K562 (cell line): Measurements from ENCODE around the gene NAA38. TPM values are rescaled to one million over a fixed set of nuclear protein-coding genes. Genes with fewer than 3 reads are reported as not detected.

ENCODE experiments used
- ATF7 ChIP-seq: fragments of 450-650 bp; IDR thresholded peaks from 2 replicates; pipeline ENCODE4 v1.7.1; 2014; ENCODE audit warnings: mild to moderate bottlenecking, moderate library complexity
- BRD9 ChIP-seq: fragments of 450-650 bp; IDR thresholded peaks from 2 replicates; pipeline ENCODE4 v1.6.1; 2018; ENCODE audit warnings: low read depth; ENCODE audit not compliant: partially characterized antibody
- CBFA2T2 ChIP-seq: fragments of 450-650 bp; conservative IDR thresholded peaks from 2 replicates; pipeline ENCODE4 v1.6.1; 2017; ENCODE audit warnings: mild to moderate bottlenecking
- CREB1 ChIP-seq, 2 experiments: sonication (generic) in 1 of 2; formaldehyde crosslinking in 1 of 2; IDR thresholded peaks; 2 replicates each; pipeline versions ENCODE4 v1.6.1 to v1.8.0; 2012 to 2022; ENCODE audit warnings: inconsistent platforms in 1 of 2, mild to moderate bottlenecking in 1 of 2, missing genetic modification reagents in 1 of 2, moderate library complexity in 1 of 2
- CTBP1 ChIP-seq: fragments of 450-650 bp; IDR thresholded peaks from 2 replicates; pipeline ENCODE4 v1.6.1; 2016; ENCODE audit warnings: borderline replicate concordance
- FOSL1 ChIP-seq: fragments of 200-800 bp; sonication (Bioruptor generic); conservative IDR thresholded peaks from 2 replicates; pipeline ENCODE4 v1.6.1; 2016; ENCODE audit warnings: missing genetic modification characterization, missing compliant biosample characterization
- NCOR1 ChIP-seq: fragments of 450-650 bp; IDR thresholded peaks from 2 replicates; pipeline ENCODE4 v1.6.1; 2016; ENCODE audit warnings: mild to moderate bottlenecking, moderate library complexity
- POLR2G ChIP-seq: fragments of 200-400 bp; formaldehyde crosslinking; IDR thresholded peaks from 2 replicates; pipeline ENCODE4 v1.6.1; 2017; ENCODE audit warnings: low read depth, mild to moderate bottlenecking, antibody characterized with exemption, low read length, moderate library complexity
- SIN3A ChIP-seq, 2 experiments: fragments of 150-350 bp in 1 of 2; IDR thresholded peaks; 2 replicates each; pipeline ENCODE4 v1.6.1; 2011 to 2016; ENCODE audit warnings: borderline replicate concordance in 2 of 2, low read depth in 2 of 2, low read length in 2 of 2, mild to moderate bottlenecking in 2 of 2, moderate library complexity in 2 of 2; ENCODE audit not compliant: control insufficient read depth in 1 of 2
- SMARCA4 ChIP-seq: fragments of 450-650 bp; IDR thresholded peaks from 2 replicates; pipeline ENCODE4 v1.6.1; 2016
- XRCC5 ChIP-seq: fragments of 200-400 bp; formaldehyde crosslinking; IDR thresholded peaks from 2 replicates; pipeline ENCODE4 v1.6.1; 2017; ENCODE audit warnings: low read depth, mild to moderate bottlenecking, low read length
- ZNF324 ChIP-seq: fragments of 250-450 bp; sonication (Bioruptor Pico); IDR thresholded peaks from 2 replicates; pipeline ENCODE4 v1.4.0; 2020; ENCODE audit warnings: mild to moderate bottlenecking
- ZNF354B ChIP-seq: fragments of 250-450 bp; sonication (Bioruptor Pico); IDR thresholded peaks from 2 replicates; pipeline ENCODE4 v1.4.0; 2020
- polyA plus RNA-seq, 8 experiments: library from polyadenylated mRNA; depleted of rRNA in 4 of 8; stranded (reverse) in 5 of 8; unstranded in 3 of 8; fragments of >200 nt; fragmentation: Nextera tagmentation in 2 of 8; fragmentation: Illumina TruSeq in 1 of 8; extraction: Ambion mirVana in 2 of 8; extraction: Trizol in 1 of 8; gene quantifications; 2 replicates each; pipeline versions ENCODE4 v1.2.1 to v1.2.3, GENCODE V29; 2011 to 2014; ENCODE audit warnings: inconsistent platforms in 1 of 8, missing spikeins in 1 of 8
- total RNA-seq, 7 experiments: library from RNA; depleted of rRNA in 6 of 7; stranded (reverse); fragments of >200 nt in 6 of 7; fragmentation: Illumina TruSeq in 2 of 7; extraction: Trizol in 2 of 7; gene quantifications; 2 replicates each; pipeline versions ENCODE4 v1.2.1 to v1.2.3, GENCODE V29; 2011 to 2021; ENCODE audit warnings: low replicate concordance in 1 of 7
- TF ChIP-seq, protein P1 (sequence below): sonication (generic); formaldehyde crosslinking; IDR thresholded peaks from 2 replicates; pipeline ENCODE4 v1.8.1; 2022; ENCODE audit warnings: missing genetic modification reagents
- TF ChIP-seq, protein P2 (sequence below), 2 experiments: fragments of 450-650 bp; conservative IDR thresholded peaks; 2 replicates each; pipeline ENCODE4 v1.6.1; 2017; ENCODE audit warnings: mild to moderate bottlenecking in 2 of 2, moderate library complexity in 2 of 2
- TF ChIP-seq, protein P3 (sequence below): fragments of 250-450 bp; sonication (Bioruptor Pico); IDR thresholded peaks from 2 replicates; pipeline ENCODE4 v1.5.0; 2021; ENCODE audit warnings: mild to moderate bottlenecking, borderline replicate concordance
- TF ChIP-seq, protein P4 (sequence below), 2 experiments: IDR thresholded peaks; 2 replicates each; pipeline ENCODE4 v1.6.1; 2011; ENCODE audit warnings: borderline replicate concordance in 1 of 2, control low read depth in 1 of 2, low read depth in 1 of 2, low read length in 1 of 2, mild to moderate bottlenecking in 1 of 2, mixed read lengths in 1 of 2, moderate library complexity in 1 of 2; ENCODE audit not compliant: insufficient read depth in 1 of 2, insufficient read length in 1 of 2, poor library complexity in 1 of 2, severe bottlenecking in 1 of 2; ENCODE audit errors: extremely low read depth in 1 of 2
- TF ChIP-seq, protein P5 (sequence below), 2 experiments: fragments of 450-650 bp in 1 of 2; sonication (generic) in 1 of 2; formaldehyde crosslinking in 1 of 2; IDR thresholded peaks in 1 of 2; conservative IDR thresholded peaks in 1 of 2; 2 replicates each; pipeline versions ENCODE4 v1.6.1 to v1.8.1; 2016 to 2023; ENCODE audit warnings: mild to moderate bottlenecking in 2 of 2, moderate library complexity in 2 of 2, inconsistent platforms in 1 of 2, missing genetic modification reagents in 1 of 2
- TF ChIP-seq, protein P6 (sequence below): sonication (generic); formaldehyde crosslinking; IDR thresholded peaks from 2 replicates; pipeline ENCODE4 v1.9.0; 2022; ENCODE audit warnings: mild to moderate bottlenecking, missing genetic modification reagents

NAA38 gene
- total and polyA plus RNA-seq, 9 of the 15 experiments (the other 6 are each of a cell fraction or from before 2014, with no cell fraction given), result 16.4 to 99.8 (median 57.3) TPM

DNA sequence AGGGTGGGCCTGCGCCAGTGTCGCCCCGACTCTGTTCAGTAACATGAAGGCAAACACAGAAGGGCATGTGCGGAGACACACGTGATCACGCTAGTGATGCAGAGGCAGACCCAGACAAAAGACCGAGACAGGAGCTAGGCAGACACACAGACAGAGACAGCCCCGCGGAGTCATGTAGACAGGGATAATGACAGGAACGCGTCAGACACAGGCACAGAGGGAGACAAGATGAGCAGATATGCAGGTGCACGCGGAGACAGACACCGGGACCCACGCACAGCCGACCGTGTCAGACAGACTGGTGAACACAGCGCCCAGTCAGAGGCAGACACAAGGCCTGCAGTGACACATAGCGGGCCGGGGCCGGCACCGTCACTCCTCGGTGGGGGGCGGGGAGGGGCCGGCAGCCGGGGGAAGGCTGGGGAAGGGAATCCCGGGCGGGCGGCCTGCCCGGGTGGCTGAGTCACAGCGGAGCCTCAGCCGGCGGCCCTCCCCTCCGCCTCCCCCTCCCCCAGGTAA, 15.9 kb downstream of the NAA38 start (continued):
- TF ChIP-seq CREB1 (IDR thresholded peaks at IDR 0.05) (no peak; the same call in 1 of the 2 replicates), CREB1 (CRISPR knock-in tag; IDR thresholded peaks at IDR 0.05) (peak; percentile 50; the same call in 1 of the 2 replicates), CBFA2T2 (0 out of 2 replicates have a peak, but pooled peaks have one; percentile 1), CTBP1 (peak; percentile 67; the same call in 1 of the 2 replicates), ZNF354B (CRISPR knock-in tag) (no peak), FOSL1 (tag) (peak; percentile 92), XRCC5 (no peak), ATF7 (0 out of 2 replicates have a peak, but pooled peaks have one; percentile 6), BRD9 (peak; percentile 40), POLR2G (no peak), ZNF324 (CRISPR knock-in tag) (no peak), SMARCA4 (0 out of 2 replicates have a peak, but pooled peaks have one; percentile 34), NCOR1 (peak; percentile 79), SIN3A (IDR thresholded peaks at IDR 0.05; ENCODE audit: borderline replicate concordance in 2 of 2, control insufficient read depth in 1 of 2, low read depth in 2 of 2, low read length in 2 of 2) (peak in 1 of 2 experiments; percentile 6; a peak in 2 of 4 replicates)
- TF ChIP-seq, protein P1, sequence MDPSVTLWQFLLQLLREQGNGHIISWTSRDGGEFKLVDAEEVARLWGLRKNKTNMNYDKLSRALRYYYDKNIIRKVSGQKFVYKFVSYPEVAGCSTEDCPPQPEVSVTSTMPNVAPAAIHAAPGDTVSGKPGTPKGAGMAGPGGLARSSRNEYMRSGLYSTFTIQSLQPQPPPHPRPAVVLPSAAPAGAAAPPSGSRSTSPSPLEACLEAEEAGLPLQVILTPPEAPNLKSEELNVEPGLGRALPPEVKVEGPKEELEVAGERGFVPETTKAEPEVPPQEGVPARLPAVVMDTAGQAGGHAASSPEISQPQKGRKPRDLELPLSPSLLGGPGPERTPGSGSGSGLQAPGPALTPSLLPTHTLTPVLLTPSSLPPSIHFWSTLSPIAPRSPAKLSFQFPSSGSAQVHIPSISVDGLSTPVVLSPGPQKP (CRISPR knock-in tag), result no peak
- TF ChIP-seq, protein P2, sequence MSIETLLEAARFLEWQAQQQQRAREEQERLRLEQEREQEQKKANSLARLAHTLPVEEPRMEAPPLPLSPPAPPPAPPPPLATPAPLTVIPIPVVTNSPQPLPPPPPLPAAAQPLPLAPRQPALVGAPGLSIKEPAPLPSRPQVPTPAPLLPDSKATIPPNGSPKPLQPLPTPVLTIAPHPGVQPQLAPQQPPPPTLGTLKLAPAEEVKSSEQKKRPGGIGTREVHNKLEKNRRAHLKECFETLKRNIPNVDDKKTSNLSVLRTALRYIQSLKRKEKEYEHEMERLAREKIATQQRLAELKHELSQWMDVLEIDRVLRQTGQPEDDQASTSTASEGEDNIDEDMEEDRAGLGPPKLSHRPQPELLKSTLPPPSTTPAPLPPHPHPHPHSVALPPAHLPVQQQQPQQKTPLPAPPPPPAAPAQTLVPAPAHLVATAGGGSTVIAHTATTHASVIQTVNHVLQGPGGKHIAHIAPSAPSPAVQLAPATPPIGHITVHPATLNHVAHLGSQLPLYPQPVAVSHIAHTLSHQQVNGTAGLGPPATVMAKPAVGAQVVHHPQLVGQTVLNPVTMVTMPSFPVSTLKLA (conservative IDR thresholded peaks at IDR 0.05), result peak in 1 of 2 experiments; percentile 71; a peak in 2 of 4 replicates
- TF ChIP-seq, protein P3, sequence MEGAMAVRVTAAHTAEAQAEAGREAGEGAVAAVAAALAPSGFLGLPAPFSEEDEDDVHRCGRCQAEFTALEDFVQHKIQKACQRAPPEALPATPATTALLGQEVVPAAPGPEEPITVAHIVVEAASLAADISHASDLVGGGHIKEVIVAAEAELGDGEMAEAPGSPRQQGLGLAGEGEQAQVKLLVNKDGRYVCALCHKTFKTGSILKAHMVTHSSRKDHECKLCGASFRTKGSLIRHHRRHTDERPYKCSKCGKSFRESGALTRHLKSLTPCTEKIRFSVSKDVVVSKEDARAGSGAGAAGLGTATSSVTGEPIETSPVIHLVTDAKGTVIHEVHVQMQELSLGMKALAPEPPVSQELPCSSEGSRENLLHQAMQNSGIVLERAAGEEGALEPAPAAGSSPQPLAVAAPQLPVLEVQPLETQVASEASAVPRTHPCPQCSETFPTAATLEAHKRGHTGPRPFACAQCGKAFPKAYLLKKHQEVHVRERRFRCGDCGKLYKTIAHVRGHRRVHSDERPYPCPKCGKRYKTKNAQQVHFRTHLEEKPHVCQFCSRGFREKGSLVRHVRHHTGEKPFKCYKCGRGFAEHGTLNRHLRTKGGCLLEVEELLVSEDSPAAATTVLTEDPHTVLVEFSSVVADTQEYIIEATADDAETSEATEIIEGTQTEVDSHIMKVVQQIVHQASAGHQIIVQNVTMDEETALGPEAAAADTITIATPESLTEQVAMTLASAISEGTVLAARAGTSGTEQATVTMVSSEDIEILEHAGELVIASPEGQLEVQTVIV, result no peak
- TF ChIP-seq, protein P4, sequence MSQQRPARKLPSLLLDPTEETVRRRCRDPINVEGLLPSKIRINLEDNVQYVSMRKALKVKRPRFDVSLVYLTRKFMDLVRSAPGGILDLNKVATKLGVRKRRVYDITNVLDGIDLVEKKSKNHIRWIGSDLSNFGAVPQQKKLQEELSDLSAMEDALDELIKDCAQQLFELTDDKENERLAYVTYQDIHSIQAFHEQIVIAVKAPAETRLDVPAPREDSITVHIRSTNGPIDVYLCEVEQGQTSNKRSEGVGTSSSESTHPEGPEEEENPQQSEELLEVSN (IDR thresholded peaks at IDR 0.05; ENCODE audit: borderline replicate concordance in 1 of 2, extremely low read depth in 1 of 2, insufficient read depth in 1 of 2, insufficient read length in 1 of 2, low read depth in 1 of 2, low read length in 1 of 2, poor library complexity in 1 of 2, severe bottlenecking in 1 of 2), result peak in 1 of 2 experiments; percentile 25
- TF ChIP-seq, protein P5, sequence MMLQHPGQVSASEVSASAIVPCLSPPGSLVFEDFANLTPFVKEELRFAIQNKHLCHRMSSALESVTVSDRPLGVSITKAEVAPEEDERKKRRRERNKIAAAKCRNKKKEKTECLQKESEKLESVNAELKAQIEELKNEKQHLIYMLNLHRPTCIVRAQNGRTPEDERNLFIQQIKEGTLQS (IDR thresholded peaks at IDR 0.05), result peak; percentile 44; the same call in 1 of the 2 replicates
- TF ChIP-seq, protein P5 (CRISPR knock-in tag; conservative IDR thresholded peaks at IDR 0.05), result no peak
- TF ChIP-seq, protein P6, sequence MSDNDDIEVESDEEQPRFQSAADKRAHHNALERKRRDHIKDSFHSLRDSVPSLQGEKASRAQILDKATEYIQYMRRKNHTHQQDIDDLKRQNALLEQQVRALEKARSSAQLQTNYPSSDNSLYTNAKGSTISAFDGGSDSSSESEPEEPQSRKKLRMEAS (CRISPR knock-in tag), result peak; percentile 74
